ENCODE results near the gene INPP5A. TPM values are rescaled to one million over a fixed set of nuclear protein-coding genes. Genes with fewer than 3 reads are reported as not detected.
"Not testable (repeated sequence)": the region's sequence is repeated elsewhere in the genome, so short reads cannot be mapped to it uniquely, and the experiment has no call there.

The INPP5A gene
- polyA plus RNA-seq, 4 donors, result 21.1 to 25.0 (median 22.8) TPM

DNA sequence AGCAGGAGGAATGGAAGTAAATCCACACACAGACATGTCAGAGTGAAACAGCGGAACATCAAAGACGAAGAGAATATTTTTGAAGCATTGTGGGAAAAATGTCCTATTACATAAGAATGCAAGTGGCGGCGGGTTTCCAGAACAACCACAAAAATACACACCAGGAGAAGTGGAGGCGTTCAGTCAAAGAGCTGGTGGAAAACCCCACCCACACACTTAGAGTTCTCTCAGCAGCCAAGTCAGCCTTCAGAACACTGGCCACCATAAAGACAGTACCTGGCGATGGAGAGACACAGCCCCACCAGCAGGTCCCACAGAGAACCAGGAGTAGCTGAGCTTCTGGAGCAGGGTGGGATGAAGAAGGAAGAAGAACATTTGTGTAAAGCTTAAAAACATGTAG lies 224.7 kb downstream of the INPP5A start:
- peaks cover 0 to 45% (median 0%) of the 10 kb centered on the region in 3 donors for H3K36me3 ChIP-seq (ENCODE audit: control insufficient read depth in 3 of 3, insufficient read depth in 2 of 3, low read depth in 1 of 3, low read length in 3 of 3)
- no peak for FAIRE-seq

DNA sequence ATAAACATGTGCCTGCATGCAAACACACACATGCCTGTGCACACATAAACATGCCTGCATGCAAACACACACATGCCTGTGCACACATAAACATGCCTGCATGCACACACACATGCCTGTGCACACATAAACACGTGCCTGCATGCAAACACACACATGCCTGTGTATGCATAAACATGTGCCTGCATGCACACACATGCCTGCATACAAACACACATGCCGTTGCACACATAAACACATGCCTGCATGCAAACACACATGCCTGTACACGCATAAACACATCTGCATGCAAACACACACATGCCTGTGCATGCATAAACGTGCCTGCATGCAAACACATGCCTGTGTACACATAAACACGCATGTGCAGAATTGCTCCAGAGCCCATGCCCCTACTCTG lies 226.0 kb downstream of the INPP5A start:
- H3K4me1 ChIP-seq (ENCODE audit: control insufficient read depth in 3 of 3, insufficient read depth in 2 of 3, low read depth in 1 of 3, low read length in 2 of 3), result no peaks in the 10 kb centered on the region
- H3K36me3 ChIP-seq (ENCODE audit: control insufficient read depth in 3 of 3, insufficient read depth in 2 of 3, low read depth in 1 of 3, low read length in 3 of 3), result peaks cover 0 to 48% (median 0%) of the 10 kb centered on the region in 3 donors
- FAIRE-seq (no peak), DNase-seq (no peak)
- H3K4me3 ChIP-seq (ENCODE audit: low read depth in 1 of 3, low read length in 3 of 3), result no peak overlapping the region
- no peak overlapping the region for H3K27ac ChIP-seq (ENCODE audit: low read depth in 1 of 3, low read length in 2 of 3)
- no peaks in the 10 kb centered on the region for H3K27me3 ChIP-seq (ENCODE audit: control insufficient read depth in 3 of 3, insufficient read depth in 3 of 3, low read length in 3 of 3)
- peaks cover 0 to 7% of the 10 kb centered on the region in 2 donors for H3K9me3 ChIP-seq (ENCODE audit: control insufficient read depth in 2 of 2, insufficient read depth in 1 of 2, low read depth in 1 of 2, low read length in 1 of 2)
- 88 to 89% (median 88%) methylated on average over 5 of the region's 5 CpGs for WGBS, 3 donors

More for the DNA sequence above, 224.7 kb downstream of the INPP5A start:
- H3K27me3 ChIP-seq (ENCODE audit: control insufficient read depth in 3 of 3, insufficient read depth in 3 of 3, low read length in 3 of 3), result no peaks in the 10 kb centered on the region
- peaks cover 0 to 5% of the 10 kb centered on the region in 2 donors for H3K9me3 ChIP-seq (ENCODE audit: control insufficient read depth in 2 of 2, insufficient read depth in 1 of 2, low read depth in 1 of 2, low read length in 1 of 2)
- no peak overlapping the region for H3K27ac ChIP-seq (ENCODE audit: low read depth in 1 of 3, low read length in 2 of 3)
- WGBS, 3 donors, result 69 to 84% (median 83%) methylated on average over 6 of the region's 6 CpGs
- DNase-seq, result no peak
- H3K4me3 ChIP-seq (ENCODE audit: low read depth in 1 of 3, low read length in 3 of 3), result no peak overlapping the region
- H3K4me1 ChIP-seq (ENCODE audit: control insufficient read depth in 3 of 3, insufficient read depth in 2 of 3, low read depth in 1 of 3, low read length in 2 of 3), result no peaks in the 10 kb centered on the region

DNA sequence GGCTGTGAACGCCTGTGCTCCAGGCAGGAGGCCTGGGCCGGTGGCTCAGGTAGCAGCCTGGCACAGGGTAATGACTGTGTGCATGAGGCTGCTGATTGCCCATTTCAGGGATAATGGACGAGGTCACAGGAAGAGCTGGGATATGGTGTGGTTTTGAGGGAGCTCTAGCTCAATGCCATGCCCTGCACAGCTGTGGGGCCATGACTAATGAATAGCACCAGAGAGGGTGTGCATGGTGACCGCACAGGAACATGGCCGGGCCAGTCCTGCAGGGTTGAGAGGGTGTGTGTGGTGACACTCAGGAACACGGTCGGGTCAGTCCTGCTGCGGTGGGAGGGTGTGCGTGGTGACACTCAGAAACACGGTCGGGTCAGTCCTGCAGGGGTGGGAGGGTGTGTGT lies 226.5 kb downstream of the INPP5A start:
- no peak overlapping the region for H3K27ac ChIP-seq (ENCODE audit: low read depth in 1 of 3, low read length in 2 of 3)
- FAIRE-seq (no peak), DNase-seq (no peak)
- H3K4me3 ChIP-seq (ENCODE audit: low read depth in 1 of 3, low read length in 3 of 3), result no peak overlapping the region
- H3K4me1 ChIP-seq (ENCODE audit: control insufficient read depth in 3 of 3, insufficient read depth in 2 of 3, low read depth in 1 of 3, low read length in 2 of 3), result no peaks in the 10 kb centered on the region
- H3K36me3 ChIP-seq (ENCODE audit: control insufficient read depth in 3 of 3, insufficient read depth in 2 of 3, low read depth in 1 of 3, low read length in 3 of 3), result peaks cover 0 to 52% (median 0%) of the 10 kb centered on the region in 3 donors
- no peaks in the 10 kb centered on the region for H3K27me3 ChIP-seq (ENCODE audit: control insufficient read depth in 3 of 3, insufficient read depth in 3 of 3, low read length in 3 of 3)
- H3K9me3 ChIP-seq (ENCODE audit: control insufficient read depth in 2 of 2, insufficient read depth in 1 of 2, low read depth in 1 of 2, low read length in 1 of 2), result peaks cover 0 to 11% of the 10 kb centered on the region in 2 donors
- 88 to 93% (median 91%) methylated on average over 11 of the region's 11 CpGs for WGBS, 3 donors

DNA sequence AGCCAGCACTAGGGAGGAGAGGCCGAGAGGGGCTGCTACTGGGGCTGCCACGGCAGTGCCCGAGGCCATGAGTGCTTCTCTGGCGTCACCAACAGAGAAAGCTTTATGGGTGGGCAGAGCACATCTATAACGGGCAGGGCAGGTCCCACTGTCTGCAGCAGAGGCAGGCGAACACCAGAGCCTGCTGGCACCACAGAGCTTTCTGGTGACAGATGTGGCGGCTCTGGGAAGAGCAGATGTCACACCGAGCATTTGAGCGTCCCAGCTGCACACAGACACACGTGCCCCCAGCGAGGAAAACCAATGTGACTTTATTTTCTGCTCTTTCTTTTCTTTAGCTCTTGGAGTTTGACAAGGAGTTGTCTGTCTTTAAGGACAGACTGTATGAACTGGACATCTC lies 227.8 kb downstream of the INPP5A start:
- no peaks in the 10 kb centered on the region for H3K27me3 ChIP-seq (ENCODE audit: control insufficient read depth in 3 of 3, insufficient read depth in 3 of 3, low read length in 3 of 3)
- no peak overlapping the region for H3K27ac ChIP-seq (ENCODE audit: low read depth in 1 of 3, low read length in 2 of 3)
- 90 to 91% (median 90%) methylated on average over 11 of the region's 11 CpGs for WGBS, 3 donors
- no peak overlapping the region for H3K4me3 ChIP-seq (ENCODE audit: low read depth in 1 of 3, low read length in 3 of 3)
- DNase-seq (no peak), FAIRE-seq (no peak)
- H3K4me1 ChIP-seq (ENCODE audit: control insufficient read depth in 3 of 3, insufficient read depth in 2 of 3, low read depth in 1 of 3, low read length in 2 of 3), result no peaks in the 10 kb centered on the region
- H3K9me3 ChIP-seq (ENCODE audit: control insufficient read depth in 2 of 2, insufficient read depth in 1 of 2, low read depth in 1 of 2, low read length in 1 of 2), result peaks cover 0 to 15% of the 10 kb centered on the region in 2 donors
- peaks cover 0 to 51% (median 0%) of the 10 kb centered on the region in 3 donors for H3K36me3 ChIP-seq (ENCODE audit: control insufficient read depth in 3 of 3, insufficient read depth in 2 of 3, low read depth in 1 of 3, low read length in 3 of 3)

DNA sequence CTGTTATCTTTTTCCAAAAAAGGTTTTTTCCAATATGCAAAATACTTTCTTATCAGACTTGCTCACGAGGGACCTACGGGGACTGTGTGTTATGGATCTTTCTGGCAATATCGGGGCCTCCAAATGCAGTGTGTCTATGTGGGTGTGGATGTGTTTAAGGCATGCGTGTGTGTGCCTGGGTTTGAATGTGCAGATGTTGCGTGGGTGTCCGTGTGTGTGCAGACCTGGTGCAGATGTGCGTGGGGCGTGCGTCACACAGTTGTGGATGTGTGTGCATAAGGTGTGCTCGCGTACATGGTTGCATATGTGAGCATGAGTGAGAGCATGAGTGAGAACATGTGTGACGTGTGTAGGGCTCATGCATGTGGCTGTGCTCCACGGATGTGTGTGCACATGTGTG lies 228.7 kb downstream of the INPP5A start:
- WGBS, 3 donors, result 78 to 89% (median 78%) methylated on average over 13 of the region's 13 CpGs
- H3K4me1 ChIP-seq (ENCODE audit: control insufficient read depth in 3 of 3, insufficient read depth in 2 of 3, low read depth in 1 of 3, low read length in 2 of 3), result no peaks in the 10 kb centered on the region
- peaks cover 0 to 15% of the 10 kb centered on the region in 2 donors for H3K9me3 ChIP-seq (ENCODE audit: control insufficient read depth in 2 of 2, insufficient read depth in 1 of 2, low read depth in 1 of 2, low read length in 1 of 2)
- H3K27ac ChIP-seq (ENCODE audit: low read depth in 1 of 3, low read length in 2 of 3), result no peak overlapping the region
- FAIRE-seq, result no peak
- no peak for DNase-seq
- H3K36me3 ChIP-seq (ENCODE audit: control insufficient read depth in 3 of 3, insufficient read depth in 2 of 3, low read depth in 1 of 3, low read length in 3 of 3), result peaks cover 0 to 47% (median 0%) of the 10 kb centered on the region in 3 donors
- H3K27me3 ChIP-seq (ENCODE audit: control insufficient read depth in 3 of 3, insufficient read depth in 3 of 3, low read length in 3 of 3), result no peaks in the 10 kb centered on the region
- no peak overlapping the region for H3K4me3 ChIP-seq (ENCODE audit: low read depth in 1 of 3, low read length in 3 of 3)

DNA sequence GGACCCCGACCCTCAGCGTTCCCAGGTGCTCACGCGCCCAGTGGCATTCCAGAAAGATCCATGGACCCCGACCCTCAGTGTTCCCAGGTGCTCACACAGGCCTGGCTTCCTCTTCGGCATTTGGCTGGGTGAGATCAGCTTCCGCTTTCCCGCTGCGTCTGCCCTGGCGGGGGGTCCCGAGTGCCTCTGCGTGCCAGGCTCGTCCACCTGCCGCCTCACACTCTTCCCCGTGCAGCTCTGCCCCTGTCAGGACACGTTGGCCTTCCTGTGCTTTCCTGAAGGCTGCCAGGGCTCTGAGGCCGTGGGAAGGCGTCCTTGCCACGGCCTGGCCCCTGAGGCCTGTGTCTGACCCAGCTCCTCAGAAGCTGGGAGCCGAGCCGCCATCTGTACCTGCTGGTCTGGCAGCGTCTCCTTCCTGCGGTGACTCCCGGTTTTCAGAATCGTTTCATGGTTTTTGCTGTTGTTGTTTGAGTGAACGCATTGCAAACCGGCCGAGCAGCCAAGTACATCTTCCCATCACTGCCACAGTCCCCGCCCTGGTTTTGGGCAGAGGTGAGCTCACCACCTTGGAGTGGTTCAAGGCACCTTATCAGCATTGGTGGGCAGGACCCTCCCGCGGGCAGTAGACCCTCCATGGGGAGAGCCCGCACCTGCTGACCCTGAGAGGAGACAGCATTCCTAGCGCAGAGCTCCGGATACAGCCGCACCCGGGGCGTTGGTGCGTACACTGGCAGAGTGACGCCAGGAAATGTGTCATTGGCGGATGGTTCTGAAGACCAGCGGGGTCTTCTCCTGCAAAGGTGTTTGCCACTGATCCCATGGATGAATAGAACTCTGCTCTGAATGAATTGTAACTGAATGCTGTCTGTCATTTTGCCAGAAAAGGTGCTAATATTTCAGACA lies 231.0 kb downstream of the INPP5A start:
- H3K27me3 ChIP-seq (ENCODE audit: control insufficient read depth in 3 of 3, insufficient read depth in 3 of 3, low read length in 3 of 3), result no peaks in the 10 kb centered on the region
- no peak overlapping the region for H3K4me3 ChIP-seq (ENCODE audit: low read depth in 1 of 3, low read length in 3 of 3)
- H3K36me3 ChIP-seq (ENCODE audit: control insufficient read depth in 3 of 3, insufficient read depth in 2 of 3, low read depth in 1 of 3, low read length in 3 of 3), result peaks cover 0 to 44% (median 0%) of the 10 kb centered on the region in 3 donors
- DNase-seq, result no peak
- no peak for FAIRE-seq
- peaks cover 0 to 13% of the 10 kb centered on the region in 2 donors for H3K9me3 ChIP-seq (ENCODE audit: control insufficient read depth in 2 of 2, insufficient read depth in 1 of 2, low read depth in 1 of 2, low read length in 1 of 2)
- 95 to 97% (median 97%) methylated on average over 41 of the region's 41 CpGs for WGBS, 3 donors
- no peaks in the 10 kb centered on the region for H3K4me1 ChIP-seq (ENCODE audit: control insufficient read depth in 3 of 3, insufficient read depth in 2 of 3, low read depth in 1 of 3, low read length in 2 of 3)
- no peak overlapping the region for H3K27ac ChIP-seq (ENCODE audit: low read depth in 1 of 3, low read length in 2 of 3)

DNA sequence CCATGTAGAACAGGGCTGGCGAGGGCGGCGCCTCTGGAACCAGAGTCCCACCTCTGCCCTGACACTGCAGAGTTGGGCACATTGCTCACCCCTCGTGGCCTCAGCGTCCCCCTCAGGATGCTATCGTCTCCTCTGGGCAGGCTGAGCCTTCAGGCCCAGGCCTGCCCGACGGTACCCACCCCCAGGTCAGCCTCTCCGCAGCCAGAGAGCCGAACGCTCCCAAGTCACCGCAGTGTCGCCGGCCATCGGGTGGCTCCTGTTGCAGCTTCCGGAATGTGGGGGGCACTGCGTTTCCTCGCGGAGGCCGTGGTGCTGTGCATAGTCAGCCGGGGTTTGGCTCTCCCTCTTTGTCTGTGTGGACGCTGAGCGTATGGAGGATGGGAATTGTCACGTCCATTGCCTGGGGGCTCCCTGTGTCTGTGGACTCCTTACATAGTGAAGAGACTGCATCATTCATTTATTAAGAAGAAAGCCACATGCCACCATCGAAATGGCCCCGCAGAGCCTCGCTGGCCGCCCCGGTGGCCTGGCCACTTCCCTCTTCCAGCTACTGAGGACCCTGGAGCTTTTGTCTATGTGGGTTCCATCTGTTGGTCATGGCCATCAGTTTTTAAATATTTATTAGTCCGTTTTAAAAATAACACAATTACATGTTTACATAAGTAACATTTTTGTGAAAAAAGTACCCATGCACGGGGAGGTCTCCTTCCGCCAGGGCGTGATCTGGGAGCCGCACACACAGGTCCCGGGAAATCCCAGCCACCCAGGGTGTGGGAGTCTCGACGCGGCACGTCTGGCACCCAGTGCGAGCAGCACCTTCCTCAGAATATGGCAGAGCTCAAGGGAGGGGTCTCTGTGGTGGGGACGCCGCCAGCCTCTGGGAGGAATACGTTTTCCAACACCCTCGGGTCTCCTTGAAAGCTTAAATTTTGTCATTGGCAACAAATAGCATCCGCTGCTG lies 232.8 kb downstream of the INPP5A start:
- Histone ChIP-seq H3K27me3 (ENCODE audit: control insufficient read depth in 3 of 3, insufficient read depth in 3 of 3, low read length in 3 of 3) (no peaks in the 10 kb centered on the region), H3K4me1 (ENCODE audit: control insufficient read depth in 3 of 3, insufficient read depth in 2 of 3, low read depth in 1 of 3, low read length in 2 of 3) (no peaks in the 10 kb centered on the region), H3K27ac (ENCODE audit: low read depth in 1 of 3, low read length in 2 of 3) (no peak overlapping the region), H3K36me3 (ENCODE audit: control insufficient read depth in 3 of 3, insufficient read depth in 2 of 3, low read depth in 1 of 3, low read length in 3 of 3) (peaks cover 0 to 46% (median 0%) of the 10 kb centered on the region in 3 donors), H3K9me3 (ENCODE audit: control insufficient read depth in 2 of 2, insufficient read depth in 1 of 2, low read depth in 1 of 2, low read length in 1 of 2) (peaks cover 0 to 13% of the 10 kb centered on the region in 2 donors), H3K4me3 (ENCODE audit: low read depth in 1 of 3, low read length in 3 of 3) (no peak overlapping the region)
- FAIRE-seq (no peak), DNase-seq (no peak)
- 95 to 99% (median 96%) methylated on average over 45 of the region's 45 CpGs for WGBS, 3 donors

DNA sequence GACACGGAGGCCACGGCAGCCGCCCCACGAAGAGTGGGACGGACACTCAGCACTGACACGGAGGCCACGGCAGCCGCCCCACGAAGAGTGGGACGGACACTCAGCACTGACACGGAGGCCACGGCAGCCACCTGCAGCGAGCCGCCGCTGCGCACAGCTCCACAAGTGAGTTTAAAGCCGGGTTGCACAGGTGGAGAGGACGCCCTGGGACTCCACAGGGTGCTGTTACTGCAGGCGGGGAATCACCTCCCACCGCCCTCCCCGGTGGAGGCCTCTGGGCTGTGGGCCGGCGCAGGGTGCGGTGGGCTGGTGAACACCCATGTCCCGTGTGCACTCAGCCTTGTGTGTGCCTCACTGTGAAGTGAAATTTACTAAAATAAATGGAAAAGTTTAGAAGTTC lies 235.2 kb downstream of the INPP5A start:
- DNase-seq; H3K4me3 ChIP-seq (ENCODE audit: low read depth in 1 of 3, low read length in 3 of 3); H3K27ac ChIP-seq (ENCODE audit: low read depth in 1 of 3, low read length in 2 of 3); FAIRE-seq; H3K4me1 ChIP-seq (ENCODE audit: control insufficient read depth in 3 of 3, insufficient read depth in 2 of 3, low read depth in 1 of 3, low read length in 2 of 3); H3K27me3 ChIP-seq (ENCODE audit: control insufficient read depth in 3 of 3, insufficient read depth in 3 of 3, low read length in 3 of 3): not testable (repeated sequence)
- Histone ChIP-seq H3K9me3 (ENCODE audit: control insufficient read depth in 2 of 2, insufficient read depth in 1 of 2, low read depth in 1 of 2, low read length in 1 of 2) (peaks cover 0 to 13% of the 10 kb centered on the region in 2 donors), H3K36me3 (ENCODE audit: control insufficient read depth in 3 of 3, insufficient read depth in 2 of 3, low read depth in 1 of 3, low read length in 3 of 3) (peaks cover 0 to 42% (median 0%) of the 10 kb centered on the region in 3 donors)
- WGBS, 3 donors, result 97 to 99% (median 98%) methylated on average over 10 to 21 of the region's 25 CpGs
